Measurements from ENCODE around the gene MAGEA8. TPM values are rescaled to one million over a fixed set of nuclear protein-coding genes. Genes with fewer than 3 reads are reported as not detected.
A peak's percentile ranks its signal among the peaks of the same experiment; 100 is the strongest.
"Not testable (repeated sequence)": the region's sequence is repeated elsewhere in the genome, so short reads cannot be mapped to it uniquely, and the experiment has no call there.

Gene MAGEA8
- not detected for polyA plus RNA-seq

GRCh38 chrX:149881081-149881711 is at the start of gene MAGEA8:
MAGEA8 (plus strand) TSS chrX:149881183; CDS start chrX:149884273, 3,090 bp downstream.
- Histone ChIP-seq H3K9me3 (ENCODE audit: control insufficient read depth in 2 of 2, insufficient read depth in 1 of 2, low read depth in 1 of 2, low read length in 1 of 2) (peaks cover 0 to 3% of the 10 kb centered on the region in 2 donors), H3K4me3 (ENCODE audit: low read depth in 1 of 2, low read length in 2 of 2) (no peak within 1 kb of the TSS), H3K36me3 (ENCODE audit: control insufficient read depth in 2 of 2, insufficient read depth in 2 of 2, low read length in 1 of 2) (no peaks in the 10 kb centered on the region), H3K27me3 (ENCODE audit: control insufficient read depth in 1 of 2, insufficient read depth in 2 of 2, low read length in 2 of 2) (peaks cover 0 to 2% of the 10 kb centered on the region in 2 donors), H3K27ac (ENCODE audit: low read depth in 2 of 2, low read length in 1 of 2) (no peak within 1 kb of the TSS), H3K4me1 (ENCODE audit: control insufficient read depth in 2 of 2, insufficient read depth in 2 of 2, low read length in 1 of 2) (no peaks in the 10 kb centered on the region)
- WGBS, 2 donors, result 93 to 95% methylated on average over 28 to 33 of the region's 33 CpGs

DNA sequence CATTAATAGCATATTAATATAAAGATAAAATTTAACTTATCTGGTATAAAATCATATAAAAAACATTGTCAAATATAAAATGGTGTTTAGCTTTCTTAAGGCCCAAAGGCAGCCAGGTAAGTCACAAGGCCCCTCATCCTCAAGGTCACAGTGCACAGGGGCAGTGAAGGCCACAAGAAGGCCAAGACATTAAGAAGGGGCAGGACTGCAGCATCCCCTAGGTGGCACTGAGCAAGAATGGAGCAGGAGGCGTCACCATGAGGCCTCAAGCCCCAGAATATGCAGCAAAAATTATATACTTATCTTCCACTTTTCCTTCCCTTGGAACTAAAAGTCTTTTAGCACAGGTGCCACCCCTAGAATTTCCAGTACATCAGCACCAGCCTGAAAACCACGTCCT is 49.5 kb upstream of the MAGEA8 start:
- 64 to 93% methylated on average over 2 of the region's 2 CpGs for WGBS, 2 donors
- no peaks in the 10 kb centered on the region for H3K9me3 ChIP-seq (ENCODE audit: control insufficient read depth in 2 of 2, insufficient read depth in 1 of 2, low read depth in 1 of 2, low read length in 1 of 2)
- no peak overlapping the region for H3K27ac ChIP-seq (ENCODE audit: low read depth in 2 of 2, low read length in 1 of 2)
- H3K27me3 ChIP-seq (ENCODE audit: control insufficient read depth in 1 of 2, insufficient read depth in 2 of 2, low read length in 2 of 2), result no peaks in the 10 kb centered on the region
- H3K4me3 ChIP-seq (ENCODE audit: low read depth in 1 of 2, low read length in 2 of 2), result no peak overlapping the region
- peaks cover 0 to 2% of the 10 kb centered on the region in 2 donors for H3K4me1 ChIP-seq (ENCODE audit: control insufficient read depth in 2 of 2, insufficient read depth in 2 of 2, low read length in 1 of 2)
- no peaks in the 10 kb centered on the region for H3K36me3 ChIP-seq (ENCODE audit: control insufficient read depth in 2 of 2, insufficient read depth in 2 of 2, low read length in 1 of 2)

DNA sequence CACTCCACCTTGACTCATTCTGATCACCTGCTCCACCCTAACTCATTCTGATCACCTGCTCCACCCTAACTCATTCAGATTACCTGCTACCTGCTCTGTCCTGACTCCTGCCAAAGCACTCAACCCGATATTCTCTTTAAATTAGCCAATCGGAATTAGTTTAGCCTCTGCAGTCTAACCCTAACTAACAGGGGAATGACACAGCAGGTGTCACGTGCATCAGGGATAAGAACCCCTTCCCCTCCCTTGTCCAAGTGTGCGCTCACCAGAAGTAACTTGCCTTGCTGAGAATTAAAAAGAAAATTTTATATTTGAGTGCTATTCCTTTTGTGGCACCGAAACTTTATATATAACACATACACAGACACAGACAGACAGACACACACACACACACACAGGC is 44.3 kb upstream of the MAGEA8 start:
- not testable (repeated sequence) for H3K27me3 ChIP-seq (ENCODE audit: control insufficient read depth in 1 of 2, insufficient read depth in 2 of 2, low read length in 2 of 2); H3K4me1 ChIP-seq (ENCODE audit: control insufficient read depth in 2 of 2, insufficient read depth in 2 of 2, low read length in 1 of 2); H3K36me3 ChIP-seq (ENCODE audit: control insufficient read depth in 2 of 2, insufficient read depth in 2 of 2, low read length in 1 of 2); H3K4me3 ChIP-seq (ENCODE audit: low read depth in 1 of 2, low read length in 2 of 2); H3K27ac ChIP-seq (ENCODE audit: low read depth in 2 of 2, low read length in 1 of 2); H3K9me3 ChIP-seq (ENCODE audit: control insufficient read depth in 2 of 2, insufficient read depth in 1 of 2, low read depth in 1 of 2, low read length in 1 of 2)
- WGBS, 2 donors, result 66% methylated on average over 5 of the region's 5 CpGs

DNA sequence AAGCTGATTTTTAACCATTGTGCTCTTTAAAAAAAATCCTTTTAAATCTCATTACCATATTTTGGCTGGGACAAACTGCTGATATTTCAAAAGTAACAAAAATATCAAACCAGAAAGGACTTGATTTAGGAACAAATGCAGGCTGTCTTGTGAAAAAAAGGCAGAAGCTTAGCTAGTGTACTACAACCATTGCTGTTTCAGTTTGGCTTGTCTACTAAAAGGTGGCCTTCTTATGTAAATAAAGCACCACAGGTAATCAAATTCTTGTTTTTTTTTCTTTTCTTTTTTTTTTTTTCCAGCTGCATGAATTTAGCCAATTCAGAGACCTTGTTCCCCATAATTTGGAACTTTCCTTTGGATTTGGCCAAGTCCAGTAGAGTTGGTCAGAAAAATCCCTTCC is 43.8 kb upstream of the MAGEA8 start:
- Histone ChIP-seq H3K27ac (ENCODE audit: low read depth in 2 of 2, low read length in 1 of 2) (no peak overlapping the region), H3K4me1 (ENCODE audit: control insufficient read depth in 2 of 2, insufficient read depth in 2 of 2, low read length in 1 of 2) (peaks cover 0 to 2% of the 10 kb centered on the region in 2 donors), H3K27me3 (ENCODE audit: control insufficient read depth in 1 of 2, insufficient read depth in 2 of 2, low read length in 2 of 2) (no peaks in the 10 kb centered on the region), H3K9me3 (ENCODE audit: control insufficient read depth in 2 of 2, insufficient read depth in 1 of 2, low read depth in 1 of 2, low read length in 1 of 2) (no peaks in the 10 kb centered on the region), H3K36me3 (ENCODE audit: control insufficient read depth in 2 of 2, insufficient read depth in 2 of 2, low read length in 1 of 2) (no peaks in the 10 kb centered on the region), H3K4me3 (ENCODE audit: low read depth in 1 of 2, low read length in 2 of 2) (no peak overlapping the region)

DNA sequence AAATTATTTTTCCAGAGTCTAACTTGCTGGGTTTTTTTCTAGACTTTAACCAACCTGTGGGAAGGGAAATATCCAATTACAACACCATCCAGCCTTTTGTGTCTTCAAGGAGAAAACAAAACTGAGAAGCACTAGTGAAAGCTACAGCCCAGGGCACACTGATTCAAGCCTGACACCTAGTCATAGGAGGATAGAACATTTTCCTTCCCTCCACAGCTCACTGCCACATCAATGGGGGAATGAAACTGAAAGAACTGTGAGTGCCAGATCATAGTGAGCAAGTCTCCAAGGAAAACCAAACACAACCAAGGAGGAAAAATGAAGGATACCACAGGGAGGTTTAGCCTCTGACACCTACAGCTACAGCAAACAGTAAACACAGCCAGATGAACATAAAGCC is 43.3 kb upstream of the MAGEA8 start:
- no peak overlapping the region for H3K4me3 ChIP-seq (ENCODE audit: low read depth in 1 of 2, low read length in 2 of 2)
- H3K4me1 ChIP-seq (ENCODE audit: control insufficient read depth in 2 of 2, insufficient read depth in 2 of 2, low read length in 1 of 2), result peaks cover 0 to 2% of the 10 kb centered on the region in 2 donors
- H3K36me3 ChIP-seq (ENCODE audit: control insufficient read depth in 2 of 2, insufficient read depth in 2 of 2, low read length in 1 of 2), result no peaks in the 10 kb centered on the region
- peak overlapping the region in 1 of 2 donors; percentile 15 for H3K27ac ChIP-seq (ENCODE audit: low read depth in 2 of 2, low read length in 1 of 2)
- H3K9me3 ChIP-seq (ENCODE audit: control insufficient read depth in 2 of 2, insufficient read depth in 1 of 2, low read depth in 1 of 2, low read length in 1 of 2), result no peaks in the 10 kb centered on the region
- no peaks in the 10 kb centered on the region for H3K27me3 ChIP-seq (ENCODE audit: control insufficient read depth in 1 of 2, insufficient read depth in 2 of 2, low read length in 2 of 2)

- Histone ChIP-seq H3K4me1 (ENCODE audit: control insufficient read depth in 2 of 2, insufficient read depth in 2 of 2, low read length in 1 of 2) (no peaks in the 10 kb centered on the region), H3K9me3 (ENCODE audit: control insufficient read depth in 2 of 2, insufficient read depth in 1 of 2, low read depth in 1 of 2, low read length in 1 of 2) (no peaks in the 10 kb centered on the region), H3K4me3 (ENCODE audit: low read depth in 1 of 2, low read length in 2 of 2) (no peak overlapping the region), H3K36me3 (ENCODE audit: control insufficient read depth in 2 of 2, insufficient read depth in 2 of 2, low read length in 1 of 2) (no peaks in the 10 kb centered on the region), H3K27me3 (ENCODE audit: control insufficient read depth in 1 of 2, insufficient read depth in 2 of 2, low read length in 2 of 2) (no peaks in the 10 kb centered on the region), H3K27ac (ENCODE audit: low read depth in 2 of 2, low read length in 1 of 2) (no peak overlapping the region)
- 83 to 92% methylated on average over 2 of the region's 2 CpGs for WGBS, 2 donors
These were observed 39.1 kb upstream of the MAGEA8 start for GRCh38 chrX:149841929-149842328.

DNA sequence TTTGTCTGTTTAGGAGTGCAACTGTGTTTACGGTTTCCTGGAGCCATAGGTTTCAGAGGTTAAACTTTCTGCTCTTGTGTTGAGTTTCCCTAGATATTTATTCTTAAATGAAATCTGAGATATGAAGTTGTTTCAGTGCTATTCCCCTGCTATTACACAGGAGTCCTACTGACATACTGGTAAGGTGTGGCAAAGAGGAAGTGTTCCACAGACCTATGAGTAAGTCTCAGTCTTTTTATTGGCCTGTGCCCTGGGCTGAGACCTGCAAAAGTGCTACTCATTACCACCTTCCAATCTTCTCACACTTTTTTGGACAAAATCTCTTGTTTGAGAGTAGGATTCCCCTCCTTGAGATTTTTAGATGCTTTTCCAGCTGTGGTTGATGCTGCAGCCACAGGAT is 35.6 kb upstream of the MAGEA8 start:
- H3K9me3 ChIP-seq (ENCODE audit: control insufficient read depth in 2 of 2, insufficient read depth in 1 of 2, low read depth in 1 of 2, low read length in 1 of 2), result no peaks in the 10 kb centered on the region
- no peaks in the 10 kb centered on the region for H3K4me1 ChIP-seq (ENCODE audit: control insufficient read depth in 2 of 2, insufficient read depth in 2 of 2, low read length in 1 of 2)
- H3K27me3 ChIP-seq (ENCODE audit: control insufficient read depth in 1 of 2, insufficient read depth in 2 of 2, low read length in 2 of 2), result peaks cover 0 to 3% of the 10 kb centered on the region in 2 donors
- H3K36me3 ChIP-seq (ENCODE audit: control insufficient read depth in 2 of 2, insufficient read depth in 2 of 2, low read length in 1 of 2), result no peaks in the 10 kb centered on the region
- no peak overlapping the region for H3K27ac ChIP-seq (ENCODE audit: low read depth in 2 of 2, low read length in 1 of 2)
- no peak overlapping the region for H3K4me3 ChIP-seq (ENCODE audit: low read depth in 1 of 2, low read length in 2 of 2)
- WGBS, 2 donors, result 79% methylated on average over 1 of the region's 1 CpG

GRCh38 chrX:149846789-149847188 is 34.2 kb upstream of the MAGEA8 start:
- no peaks in the 10 kb centered on the region for H3K9me3 ChIP-seq (ENCODE audit: control insufficient read depth in 2 of 2, insufficient read depth in 1 of 2, low read depth in 1 of 2, low read length in 1 of 2)
- peaks cover 0 to 3% of the 10 kb centered on the region in 2 donors for H3K27me3 ChIP-seq (ENCODE audit: control insufficient read depth in 1 of 2, insufficient read depth in 2 of 2, low read length in 2 of 2)
- H3K4me3 ChIP-seq (ENCODE audit: low read depth in 1 of 2, low read length in 2 of 2), result no peak overlapping the region
- H3K27ac ChIP-seq (ENCODE audit: low read depth in 2 of 2, low read length in 1 of 2), result no peak overlapping the region
- H3K36me3 ChIP-seq (ENCODE audit: control insufficient read depth in 2 of 2, insufficient read depth in 2 of 2, low read length in 1 of 2), result no peaks in the 10 kb centered on the region
- 86 to 87% methylated on average over 3 of the region's 3 CpGs for WGBS, 2 donors
- H3K4me1 ChIP-seq (ENCODE audit: control insufficient read depth in 2 of 2, insufficient read depth in 2 of 2, low read length in 1 of 2), result no peaks in the 10 kb centered on the region

DNA sequence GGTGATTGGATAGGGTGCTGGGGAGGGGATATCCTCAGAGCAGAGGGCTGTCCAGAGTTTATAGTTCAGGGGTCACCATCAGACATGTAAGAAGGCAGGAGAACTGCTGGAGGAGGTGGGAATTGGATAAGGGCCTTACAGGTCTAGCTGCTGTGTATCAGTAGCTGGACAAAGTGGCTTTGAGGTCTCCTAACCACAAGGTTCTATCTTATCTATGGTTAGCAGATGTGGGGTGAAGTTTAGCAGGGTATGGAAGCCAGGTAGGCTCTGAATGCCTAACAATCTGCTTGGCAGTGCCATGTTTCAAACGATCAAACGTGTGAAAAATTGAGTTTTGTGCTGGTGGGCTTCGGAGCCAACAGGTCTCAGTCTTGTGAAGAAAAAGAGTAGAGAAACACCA is 32.1 kb upstream of the MAGEA8 start:
- H3K9me3 ChIP-seq (ENCODE audit: control insufficient read depth in 2 of 2, insufficient read depth in 1 of 2, low read depth in 1 of 2, low read length in 1 of 2), result no peaks in the 10 kb centered on the region
- H3K4me3 ChIP-seq (ENCODE audit: low read depth in 1 of 2, low read length in 2 of 2), result no peak overlapping the region
- H3K27me3 ChIP-seq (ENCODE audit: control insufficient read depth in 1 of 2, insufficient read depth in 2 of 2, low read length in 2 of 2), result peaks cover 0 to 3% of the 10 kb centered on the region in 2 donors
- no peak overlapping the region for H3K27ac ChIP-seq (ENCODE audit: low read depth in 2 of 2, low read length in 1 of 2)
- no peaks in the 10 kb centered on the region for H3K36me3 ChIP-seq (ENCODE audit: control insufficient read depth in 2 of 2, insufficient read depth in 2 of 2, low read length in 1 of 2)
- 82 to 93% methylated on average over 3 of the region's 3 CpGs for WGBS, 2 donors
- H3K4me1 ChIP-seq (ENCODE audit: control insufficient read depth in 2 of 2, insufficient read depth in 2 of 2, low read length in 1 of 2), result no peaks in the 10 kb centered on the region

DNA sequence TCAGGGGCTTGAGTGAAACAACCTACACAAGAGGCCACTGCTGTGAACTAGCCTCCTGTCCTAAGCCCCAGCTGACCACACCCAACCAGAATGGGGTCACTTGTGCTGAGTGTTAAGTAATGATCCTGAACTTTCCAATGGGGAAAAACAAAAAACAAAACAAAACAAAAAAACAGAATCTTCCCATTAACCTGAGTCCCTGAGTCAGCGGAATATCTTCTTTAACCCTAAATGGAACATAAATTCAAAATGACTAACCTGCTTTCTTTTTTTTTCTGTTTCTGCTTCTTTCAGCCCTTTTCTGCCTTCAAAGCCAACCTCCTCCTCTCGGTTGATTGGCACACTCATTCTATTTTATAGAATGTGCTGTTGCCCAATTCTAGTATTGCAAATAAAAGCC is 31.2 kb upstream of the MAGEA8 start:
- Histone ChIP-seq H3K36me3 (ENCODE audit: control insufficient read depth in 2 of 2, insufficient read depth in 2 of 2, low read length in 1 of 2) (no peaks in the 10 kb centered on the region), H3K4me3 (ENCODE audit: low read depth in 1 of 2, low read length in 2 of 2) (no peak overlapping the region), H3K4me1 (ENCODE audit: control insufficient read depth in 2 of 2, insufficient read depth in 2 of 2, low read length in 1 of 2) (no peaks in the 10 kb centered on the region), H3K27ac (ENCODE audit: low read depth in 2 of 2, low read length in 1 of 2) (no peak overlapping the region), H3K9me3 (ENCODE audit: control insufficient read depth in 2 of 2, insufficient read depth in 1 of 2, low read depth in 1 of 2, low read length in 1 of 2) (no peaks in the 10 kb centered on the region), H3K27me3 (ENCODE audit: control insufficient read depth in 1 of 2, insufficient read depth in 2 of 2, low read length in 2 of 2) (peaks cover 0 to 3% of the 10 kb centered on the region in 2 donors)
- 84 to 85% methylated on average over 2 of the region's 2 CpGs for WGBS, 2 donors

All from esophagus (tissue), 2 donors.